ENCODE measurements around the gene CFAP100.

The CFAP100 gene

DNA sequence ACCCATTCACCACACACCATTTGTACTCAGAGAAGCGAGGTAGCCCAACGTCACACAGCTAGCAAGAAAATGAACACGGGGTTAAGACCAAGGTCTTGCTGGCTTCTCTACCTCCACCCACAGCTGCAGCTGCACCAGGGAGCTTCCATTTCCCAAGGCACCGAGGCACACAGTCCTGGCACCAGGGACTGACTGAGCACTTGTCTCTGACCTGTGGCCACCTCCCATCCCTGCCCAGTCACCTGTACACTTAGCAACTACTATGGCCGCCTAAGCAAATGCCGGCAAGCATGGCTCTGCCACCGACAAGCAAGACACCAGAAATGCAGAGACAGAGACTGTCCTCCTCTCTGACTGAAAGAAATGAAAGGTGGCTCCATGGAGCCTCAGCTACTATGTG, 65.7 kb downstream of the CFAP100 start:
- peaks cover 47% of the 10 kb centered on the region for H3K79me2 ChIP-seq (ENCODE audit: low read length)
- H3K4me2 ChIP-seq (ENCODE audit: low read depth, low read length) = no peak overlapping the region
- H3K27me3 ChIP-seq (replicated peaks; ENCODE audit: insufficient read depth, low read length) = no peaks in the 10 kb centered on the region
- TF ChIP-seq CTCF (IDR thresholded peaks at IDR 0.05; ENCODE audit: low read length) = no peak
- no peak for TF ChIP-seq EZH2 (optimal IDR thresholded peaks at IDR 0.05; ENCODE audit: low read depth, low read length)
- no peak for TF ChIP-seq EZH2phosphoT487 (IDR thresholded peaks at IDR 0.05; ENCODE audit: low read length)
- H3K9me3 ChIP-seq (replicated peaks; ENCODE audit: insufficient read depth, low read length) = no peaks in the 10 kb centered on the region
- no peak overlapping the region for H3K4me3 ChIP-seq (ENCODE audit: low read length)
- H2AFZ ChIP-seq (ENCODE audit: low read length) = no peak overlapping the region
- H3K36me3 ChIP-seq (replicated peaks; ENCODE audit: insufficient read depth, low read length) = peaks cover 14% of the 10 kb centered on the region
- no peak overlapping the region for H3K9ac ChIP-seq (ENCODE audit: low read length)
- H3K9me2 ChIP-seq (replicated peaks; ENCODE audit: insufficient read depth, low read length) = no peaks in the 10 kb centered on the region
- no peaks in the 10 kb centered on the region for H3K4me1 ChIP-seq (ENCODE audit: low read length)
- no peak overlapping the region for H3K27ac ChIP-seq (ENCODE audit: low read length)
- no peak for DNase-seq
- no peaks in the 10 kb centered on the region; the same call in 1 of the 2 replicates for H3F3A ChIP-seq (ENCODE audit: insufficient read depth, low read length)
- 0 out of 2 replicates have a peak, but pooled peaks cover under 1% of the 10 kb centered on the region for H4K20me1 ChIP-seq (ENCODE audit: insufficient read depth, low read length)

- Histone ChIP-seq H3K9ac (ENCODE audit: low read length) (no peak overlapping the region), H3K4me2 (ENCODE audit: low read depth, low read length) (no peak overlapping the region), H3K9me2 (replicated peaks; ENCODE audit: insufficient read depth, low read length) (no peaks in the 10 kb centered on the region), H2AFZ (ENCODE audit: low read length) (no peak overlapping the region), H3F3A (ENCODE audit: insufficient read depth, low read length) (no peaks in the 10 kb centered on the region; the same call in 1 of the 2 replicates), H4K20me1 (ENCODE audit: insufficient read depth, low read length) (no peaks in the 10 kb centered on the region), H3K27me3 (replicated peaks; ENCODE audit: insufficient read depth, low read length) (no peaks in the 10 kb centered on the region), H3K27ac (ENCODE audit: low read length) (no peak overlapping the region), H3K9me3 (replicated peaks; ENCODE audit: insufficient read depth, low read length) (no peaks in the 10 kb centered on the region), H3K4me3 (ENCODE audit: low read length) (no peak overlapping the region), H3K79me2 (ENCODE audit: low read length) (peaks cover 49% of the 10 kb centered on the region), H3K4me1 (ENCODE audit: low read length) (no peaks in the 10 kb centered on the region), H3K36me3 (replicated peaks; ENCODE audit: insufficient read depth, low read length) (peaks cover 14% of the 10 kb centered on the region)
- TF ChIP-seq EZH2phosphoT487 (IDR thresholded peaks at IDR 0.05; ENCODE audit: low read length) (no peak), EZH2 (optimal IDR thresholded peaks at IDR 0.05; ENCODE audit: low read depth, low read length) (no peak)
- no peak for DNase-seq
Observed at GRCh38 chr3:126461450-126462070, 66.9 kb downstream of the CFAP100 start.

GRCh38 chr3:126463521-126463920, 68.8 kb downstream of the CFAP100 start:
- H3K9me2 ChIP-seq (replicated peaks; ENCODE audit: insufficient read depth, low read length) = no peaks in the 10 kb centered on the region
- H3K36me3 ChIP-seq (replicated peaks; ENCODE audit: insufficient read depth, low read length) = peaks cover 13% of the 10 kb centered on the region
- no peaks in the 10 kb centered on the region for H3K4me1 ChIP-seq (ENCODE audit: low read length)
- H3K9ac ChIP-seq (ENCODE audit: low read length) = no peak overlapping the region
- TF ChIP-seq EZH2phosphoT487 (IDR thresholded peaks at IDR 0.05; ENCODE audit: low read length) = no peak
- no peak for TF ChIP-seq CTCF (IDR thresholded peaks at IDR 0.05; ENCODE audit: low read length)
- no peak for TF ChIP-seq EZH2 (optimal IDR thresholded peaks at IDR 0.05; ENCODE audit: low read depth, low read length)
- H3F3A ChIP-seq (ENCODE audit: insufficient read depth, low read length) = no peaks in the 10 kb centered on the region; the same call in 1 of the 2 replicates
- H4K20me1 ChIP-seq (ENCODE audit: insufficient read depth, low read length) = no peaks in the 10 kb centered on the region
- H2AFZ ChIP-seq (ENCODE audit: low read length) = no peak overlapping the region
- peaks cover 56% of the 10 kb centered on the region for H3K79me2 ChIP-seq (ENCODE audit: low read length)
- no peaks in the 10 kb centered on the region for H3K27me3 ChIP-seq (replicated peaks; ENCODE audit: insufficient read depth, low read length)
- H3K9me3 ChIP-seq (replicated peaks; ENCODE audit: insufficient read depth, low read length) = no peaks in the 10 kb centered on the region
- no peak for DNase-seq
- H3K4me3 ChIP-seq (ENCODE audit: low read length) = no peak overlapping the region
- H3K4me2 ChIP-seq (ENCODE audit: low read depth, low read length) = no peak overlapping the region
- H3K27ac ChIP-seq (ENCODE audit: low read length) = no peak overlapping the region

DNA sequence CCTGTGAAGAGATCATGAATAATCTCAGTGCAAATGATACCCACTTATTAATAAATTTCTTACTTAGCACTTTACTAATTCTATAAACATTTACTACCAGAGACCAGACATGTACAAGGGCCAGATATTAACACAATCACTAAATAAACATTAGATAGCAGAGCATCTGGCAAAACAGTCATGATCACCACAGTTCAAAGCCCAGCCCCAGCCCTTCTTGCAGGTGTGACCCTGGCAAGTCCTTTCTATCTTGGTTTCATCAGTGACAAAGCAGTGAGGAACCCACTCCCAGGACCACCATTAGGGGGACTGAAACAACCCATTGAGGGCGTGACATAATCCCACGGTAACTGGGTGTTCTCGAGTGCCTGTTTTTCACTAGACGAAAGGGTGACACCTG, 69.4 kb downstream of the CFAP100 start:
- no peak overlapping the region for H2AFZ ChIP-seq (ENCODE audit: low read length)
- no peaks in the 10 kb centered on the region for H4K20me1 ChIP-seq (ENCODE audit: insufficient read depth, low read length)
- H3K4me3 ChIP-seq (ENCODE audit: low read length) = no peak overlapping the region
- no peaks in the 10 kb centered on the region for H3K9me3 ChIP-seq (replicated peaks; ENCODE audit: insufficient read depth, low read length)
- no peaks in the 10 kb centered on the region for H3K27me3 ChIP-seq (replicated peaks; ENCODE audit: insufficient read depth, low read length)
- peaks cover 13% of the 10 kb centered on the region for H3K36me3 ChIP-seq (replicated peaks; ENCODE audit: insufficient read depth, low read length)
- peaks cover 60% of the 10 kb centered on the region for H3K79me2 ChIP-seq (ENCODE audit: low read length)
- H3K27ac ChIP-seq (ENCODE audit: low read length) = no peak overlapping the region
- no peaks in the 10 kb centered on the region; the same call in 1 of the 2 replicates for H3F3A ChIP-seq (ENCODE audit: insufficient read depth, low read length)
- no peaks in the 10 kb centered on the region for H3K4me1 ChIP-seq (ENCODE audit: low read length)
- no peaks in the 10 kb centered on the region for H3K9me2 ChIP-seq (replicated peaks; ENCODE audit: insufficient read depth, low read length)
- DNase-seq = no peak
- no peak overlapping the region for H3K9ac ChIP-seq (ENCODE audit: low read length)
- TF ChIP-seq CTCF (IDR thresholded peaks at IDR 0.05; ENCODE audit: low read length) = no peak
- TF ChIP-seq EZH2 (optimal IDR thresholded peaks at IDR 0.05; ENCODE audit: low read depth, low read length) = no peak
- no peak for TF ChIP-seq EZH2phosphoT487 (IDR thresholded peaks at IDR 0.05; ENCODE audit: low read length)
- H3K4me2 ChIP-seq (ENCODE audit: low read depth, low read length) = no peak overlapping the region

Data from MM.1S (cell line).